ENCODE measurements around the gene CYTH3.
"Not testable (repeated sequence)": the region's sequence is repeated elsewhere in the genome, so short reads cannot be mapped to it uniquely, and the experiment has no call there.

Gene CYTH3

GRCh38 chr7:6227294-6227846, 45.1 kb downstream of the CYTH3 start:
- Histone ChIP-seq H3K27ac (ENCODE audit: low read depth, low read length) (no peak overlapping the region), H3K9me2 (replicated peaks; ENCODE audit: insufficient read depth, low read length) (no peaks in the 10 kb centered on the region), H4K20me1 (ENCODE audit: low read depth, low read length) (no peaks in the 10 kb centered on the region), H3K9me3 (ENCODE audit: insufficient read depth, low read length) (no peaks in the 10 kb centered on the region), H3F3A (ENCODE audit: insufficient read depth) (0 out of 2 replicates have a peak, but pooled peaks cover 4% of the 10 kb centered on the region), H2AFZ (ENCODE audit: low read depth, low read length, severe bottlenecking) (no peak overlapping the region), H3K79me2 (ENCODE audit: insufficient read depth, low read length) (no peaks in the 10 kb centered on the region), H3K9ac (ENCODE audit: low read length) (no peak overlapping the region), H3K4me2 (ENCODE audit: low read depth, low read length, poor library complexity, severe bottlenecking) (no peak overlapping the region), H3K4me3 (ENCODE audit: insufficient read depth, low read length, poor library complexity, severe bottlenecking) (no peak overlapping the region), H3K27me3 (ENCODE audit: low read length) (no peaks in the 10 kb centered on the region), H3K36me3 (ENCODE audit: low read length) (no peaks in the 10 kb centered on the region)
- TF ChIP-seq EZH2phosphoT487 (conservative IDR thresholded peaks at IDR 0.05; ENCODE audit: low read length): no peak
- no peak for TF ChIP-seq CTCF (IDR thresholded peaks at IDR 0.05; ENCODE audit: insufficient read depth, low read length, poor library complexity, severe bottlenecking)

- Histone ChIP-seq H3K27me3 (ENCODE audit: low read length) (no peaks in the 10 kb centered on the region), H3K27ac (ENCODE audit: low read depth, low read length) (no peak overlapping the region)
Measured at GRCh38 chr7:6226194-6226799, 46.1 kb downstream of the CYTH3 start.

GRCh38 chr7:6223411-6223810, 49.0 kb downstream of the CYTH3 start:
- not testable (repeated sequence) for H3F3A ChIP-seq (ENCODE audit: insufficient read depth); H2AFZ ChIP-seq (ENCODE audit: low read depth, low read length, severe bottlenecking); H3K36me3 ChIP-seq (ENCODE audit: low read length); H3K9me2 ChIP-seq (replicated peaks; ENCODE audit: insufficient read depth, low read length); H3K4me2 ChIP-seq (ENCODE audit: low read depth, low read length, poor library complexity, severe bottlenecking); H3K4me3 ChIP-seq (ENCODE audit: insufficient read depth, low read length, poor library complexity, severe bottlenecking); H4K20me1 ChIP-seq (ENCODE audit: low read depth, low read length); H3K9ac ChIP-seq (ENCODE audit: low read length); H3K27me3 ChIP-seq (ENCODE audit: low read length); H3K9me3 ChIP-seq (ENCODE audit: insufficient read depth, low read length); H3K79me2 ChIP-seq (ENCODE audit: insufficient read depth, low read length); H3K27ac ChIP-seq (ENCODE audit: low read depth, low read length)

More at GRCh38 chr7:6226194-6226799, 46.1 kb downstream of the CYTH3 start:
- Histone ChIP-seq H3K79me2 (ENCODE audit: insufficient read depth, low read length) (no peaks in the 10 kb centered on the region), H3K9me3 (ENCODE audit: insufficient read depth, low read length) (no peaks in the 10 kb centered on the region), H3K36me3 (ENCODE audit: low read length) (no peaks in the 10 kb centered on the region), H3K4me2 (ENCODE audit: low read depth, low read length, poor library complexity, severe bottlenecking) (no peak overlapping the region), H3K9me2 (replicated peaks; ENCODE audit: insufficient read depth, low read length) (no peaks in the 10 kb centered on the region), H3K9ac (ENCODE audit: low read length) (no peak overlapping the region), H4K20me1 (ENCODE audit: low read depth, low read length) (no peaks in the 10 kb centered on the region), H3K4me3 (ENCODE audit: insufficient read depth, low read length, poor library complexity, severe bottlenecking) (no peak overlapping the region), H2AFZ (ENCODE audit: low read depth, low read length, severe bottlenecking) (no peak overlapping the region), H3F3A (ENCODE audit: insufficient read depth) (0 out of 2 replicates have a peak, but pooled peaks cover 4% of the 10 kb centered on the region)
- TF ChIP-seq EZH2phosphoT487 (conservative IDR thresholded peaks at IDR 0.05; ENCODE audit: low read length) (no peak), CTCF (IDR thresholded peaks at IDR 0.05; ENCODE audit: insufficient read depth, low read length, poor library complexity, severe bottlenecking) (no peak)

- H3K9me3 ChIP-seq (ENCODE audit: insufficient read depth, low read length); H3K9ac ChIP-seq (ENCODE audit: low read length); H3K27ac ChIP-seq (ENCODE audit: low read depth, low read length); H3K36me3 ChIP-seq (ENCODE audit: low read length); H4K20me1 ChIP-seq (ENCODE audit: low read depth, low read length); H3K4me3 ChIP-seq (ENCODE audit: insufficient read depth, low read length, poor library complexity, severe bottlenecking); H2AFZ ChIP-seq (ENCODE audit: low read depth, low read length, severe bottlenecking); H3K79me2 ChIP-seq (ENCODE audit: insufficient read depth, low read length); H3K27me3 ChIP-seq (ENCODE audit: low read length); H3F3A ChIP-seq (ENCODE audit: insufficient read depth); H3K9me2 ChIP-seq (replicated peaks; ENCODE audit: insufficient read depth, low read length); H3K4me2 ChIP-seq (ENCODE audit: low read depth, low read length, poor library complexity, severe bottlenecking): not testable (repeated sequence)
Measured at GRCh38 chr7:6223010-6223409, 49.4 kb downstream of the CYTH3 start.

All from SU-DHL-6 (cell line).